Calu3 (cell line): Measurements from ENCODE around the gene SERPINE2. TPM values are rescaled to one million over a fixed set of nuclear protein-coding genes. Genes with fewer than 3 reads are reported as not detected.

Experiments
- BruUV-seq: library from RNA; stranded (reverse); fragments of 400-500 nt; replicated peaks from 2 replicates; lab custom pipeline; 2021; lab: Mats Ljungman, UMichigan
- CTCF ChIA-PET: fragments of 300-600 bp; sonication (Branson Sonifier 250); formaldehyde crosslinking; loops from one replicate; lab custom pipeline; 2022; ENCODE audit warnings: antibody characterized with exemption; lab: Charles Lee
- DNase-seq: peaks from one replicate; pipeline ENCODE4 v3.0.0; 2022
- H3K27ac Mint-ChIP-seq: one replicate; pipeline ENCODE4 v1.8.0; 2022; ENCODE audit warnings: mixed read lengths; ENCODE audit not compliant: unreplicated experiment
- H3K27me3 Mint-ChIP-seq: one replicate; pipeline ENCODE4 v1.8.0; 2022; ENCODE audit warnings: mixed read lengths; ENCODE audit not compliant: unreplicated experiment
- H3K36me3 Mint-ChIP-seq: one replicate; pipeline ENCODE4 v1.8.0; 2022; ENCODE audit warnings: mild to moderate bottlenecking, moderate library complexity, mixed read lengths; ENCODE audit not compliant: insufficient read depth, unreplicated experiment
- H3K4me1 Mint-ChIP-seq: one replicate; pipeline ENCODE4 v1.8.0; 2022; ENCODE audit warnings: mild to moderate bottlenecking, low read depth, mixed read lengths; ENCODE audit not compliant: unreplicated experiment
- H3K4me3 Mint-ChIP-seq: one replicate; pipeline ENCODE4 v1.8.0; 2022; ENCODE audit warnings: mild to moderate bottlenecking, low read depth, moderate library complexity, mixed read lengths; ENCODE audit not compliant: unreplicated experiment
- H3K9me3 Mint-ChIP-seq: one replicate; pipeline ENCODE4 v1.8.0; 2022; ENCODE audit warnings: low read depth, mixed read lengths; ENCODE audit not compliant: unreplicated experiment
- CTCF ChIP-seq: fragments of 200-600 bp; IDR thresholded peaks from one replicate; pipeline ENCODE4 v1.8.0; 2022; ENCODE audit warnings: antibody characterized with exemption; ENCODE audit not compliant: unreplicated experiment
- intact Hi-C: fragments of 100-400 bp; cut with micrococcal nuclease; formaldehyde crosslinking; loops from one replicate; pipeline ENCODE4 v1.10.0; 2022; ENCODE audit not compliant: unreplicated experiment
- total RNA-seq: library from RNA; stranded (reverse); gene quantifications from 2 replicates; pipeline ENCODE4 v1.2.3, GENCODE V29; 2022

Gene SERPINE2
- total RNA-seq, 1 experiment from 2014 or later: 39.7 TPM

GRCh38 chr2:224017957-224018356 is 21.1 kb downstream of the SERPINE2 start:
- H3K27me3 Mint-ChIP-seq: no peaks in the 10 kb centered on the region
- TF ChIP-seq CTCF: no peak
- no peak overlapping the region for H3K27ac Mint-ChIP-seq
- no peak for DNase-seq
- H3K4me3 Mint-ChIP-seq: no peak overlapping the region
- CTCF ChIA-PET: no interaction called here
- no peaks in the 10 kb centered on the region for H3K9me3 Mint-ChIP-seq
- intact Hi-C loops: no loop called here
- H3K4me1 Mint-ChIP-seq: peaks cover 10% of the 10 kb centered on the region
- no TSS peak for BruUV-seq
- no peaks in the 10 kb centered on the region for H3K36me3 Mint-ChIP-seq

GRCh38 chr2:224016963-224017362 is 22.1 kb downstream of the SERPINE2 start:
- no peak for TF ChIP-seq CTCF
- no TSS peak for BruUV-seq
- H3K4me1 Mint-ChIP-seq: peaks cover 8% of the 10 kb centered on the region
- DNase-seq: no peak
- H3K9me3 Mint-ChIP-seq: no peaks in the 10 kb centered on the region
- intact Hi-C loops: no loop called here
- CTCF ChIA-PET: no interaction called here
- no peaks in the 10 kb centered on the region for H3K27me3 Mint-ChIP-seq
- H3K27ac Mint-ChIP-seq: no peak overlapping the region
- no peak overlapping the region for H3K4me3 Mint-ChIP-seq
- no peaks in the 10 kb centered on the region for H3K36me3 Mint-ChIP-seq

- Mint-ChIP-seq H3K9me3 (no peaks in the 10 kb centered on the region), H3K27ac (no peak overlapping the region), H3K27me3 (no peaks in the 10 kb centered on the region), H3K4me1 (peaks cover 24% of the 10 kb centered on the region), H3K36me3 (no peaks in the 10 kb centered on the region), H3K4me3 (no peak overlapping the region)
- no TSS peak for BruUV-seq
- no peak for DNase-seq
- intact Hi-C loops: no loop called here
- CTCF ChIA-PET: no interaction called here
- TF ChIP-seq CTCF: no peak
Observed at GRCh38 chr2:224014336-224014735, 24.8 kb downstream of the SERPINE2 start.

- Mint-ChIP-seq H3K27ac (no peak overlapping the region), H3K4me1 (peaks cover 42% of the 10 kb centered on the region), H3K9me3 (no peaks in the 10 kb centered on the region), H3K4me3 (no peak overlapping the region), H3K36me3 (peaks cover 6% of the 10 kb centered on the region), H3K27me3 (no peaks in the 10 kb centered on the region)
- DNase-seq: no peak
- BruUV-seq: no TSS peak
- CTCF ChIA-PET: no interaction called here
- intact Hi-C loops: no loop called here
- TF ChIP-seq CTCF: no peak
Observed at GRCh38 chr2:224011837-224012236, 27.2 kb downstream of the SERPINE2 start.
